HepG2 (cell line): ENCODE data around the gene TRNP1. TPM values are rescaled to one million over a fixed set of nuclear protein-coding genes. Genes with fewer than 3 reads are reported as not detected.

ENCODE experiments used
- ATAC-seq: fragments of 200-7000 bp; cut with Tn5 transposase; 3 replicates; pipeline ENCODE4 v1.9.1; 2020; ENCODE audit warnings: mild to moderate bottlenecking, moderate library complexity
- BruUV-seq: library from RNA; stranded (reverse); fragments of 400-500 nt; replicated peaks from 2 replicates; lab custom pipeline; 2021; lab: Mats Ljungman, UMichigan
- CTCF ChIA-PET: fragments of 300-600 bp; formaldehyde crosslinking; extraction: SDS; loops from one replicate; lab custom pipeline; 2021; ENCODE audit warnings: low total read pairs, inconsistent platforms, low intra/inter-chr PET ratio; lab: Yijun Ruan, JAX
- POLR2A ChIA-PET: fragments of 350-600 bp; sonication (Branson Sonifier 250); formaldehyde crosslinking; loops from one replicate; lab custom pipeline; 2020; ENCODE audit warnings: antibody characterized with exemption, inconsistent platforms; lab: Yijun Ruan, JAX
- DNase-seq: peaks from one replicate; pipeline ENCODE4 v3.0.0-alpha.2; 2015; ENCODE audit warnings: low spot score
- FAIRE-seq: peaks from 3 replicates; lab custom pipeline; 2011; peaks lifted over from hg19 to GRCh38; lab: Jason Lieb, UNC
- H2AFZ ChIP-seq: one replicate; pipeline ENCODE4 v1.6.1; 2011; ENCODE audit warnings: low read length, inconsistent platforms
- H3K27ac ChIP-seq: fragments of 300-600 bp; 3 replicates; pipeline ENCODE4 v1.8.0; 2011; ENCODE audit warnings: mixed run types, mild to moderate bottlenecking, mixed read lengths, low read length, inconsistent platforms; ENCODE audit not compliant: insufficient read depth; ENCODE audit errors: extremely low read length
- H3K27me3 ChIP-seq, 2 experiments: fragments of 200-600 bp in 1 of 2; 2 replicates in 1 of 2; 3 replicates in 1 of 2; pipeline versions ENCODE4 v1.6.0 to v1.8.0; 2011; ENCODE audit warnings: low read length in 2 of 2, mild to moderate bottlenecking in 2 of 2, moderate library complexity in 2 of 2, inconsistent platforms in 1 of 2; ENCODE audit not compliant: insufficient read depth in 2 of 2, control insufficient read depth in 1 of 2
- H3K36me3 ChIP-seq, 2 experiments: fragments of 200-600 bp in 1 of 2; replicated peaks in 1 of 2; 2 replicates in 1 of 2; 3 replicates in 1 of 2; pipeline versions ENCODE4 v1.5.1 to v1.8.0; 2011; ENCODE audit warnings: low read length in 2 of 2, inconsistent platforms in 1 of 2; ENCODE audit not compliant: insufficient read depth in 2 of 2, control insufficient read depth in 1 of 2
- H3K4me1 ChIP-seq: 2 replicates; pipeline ENCODE4 v1.5.1; 2012; ENCODE audit warnings: low read length, inconsistent platforms; ENCODE audit not compliant: insufficient read depth
- H3K4me2 ChIP-seq: 2 replicates; pipeline ENCODE4 v1.6.0; 2011; ENCODE audit warnings: low read depth, low read length, inconsistent platforms
- H3K4me3 ChIP-seq, 3 experiments: fragments of 200-600 bp in 1 of 3; sonication (generic), shearing (Covaris generic) in 1 of 3; replicated peaks in 1 of 3; 2 replicates each; pipeline ENCODE4 v1.5.1; 2011 to 2016; ENCODE audit warnings: low read length in 3 of 3, inconsistent platforms in 2 of 3, low read depth in 2 of 3, mild to moderate bottlenecking in 2 of 3, control low read depth in 1 of 3, mixed read lengths in 1 of 3; ENCODE audit not compliant: insufficient read depth in 1 of 3
- H3K79me2 ChIP-seq: one replicate; pipeline ENCODE4 v1.6.1; 2011; ENCODE audit warnings: low read length, inconsistent platforms; ENCODE audit not compliant: insufficient read depth
- H3K9ac ChIP-seq: 2 replicates; pipeline ENCODE4 v1.6.0; 2011; ENCODE audit warnings: mild to moderate bottlenecking, low read depth, low read length, inconsistent platforms; ENCODE audit not compliant: insufficient read depth
- H3K9me3 ChIP-seq: 2 replicates; pipeline ENCODE4 v1.5.1; 2012; ENCODE audit warnings: mild to moderate bottlenecking, low read length
- H4K20me1 ChIP-seq: 2 replicates; pipeline ENCODE4 v1.6.0; 2011; ENCODE audit warnings: inconsistent platforms, mild to moderate bottlenecking, low read length, moderate library complexity; ENCODE audit not compliant: insufficient read depth
- GATAD1 ChIP-seq: IDR thresholded peaks from 2 replicates; pipeline ENCODE4 v1.6.1; 2016; ENCODE audit warnings: missing genetic modification reagents, missing compliant biosample characterization
- LRRFIP1 ChIP-seq: sonication (generic); formaldehyde crosslinking; conservative IDR thresholded peaks from 2 replicates; pipeline ENCODE4 v1.4.0; 2020; ENCODE audit warnings: missing genetic modification reagents
- NFATC3 ChIP-seq: sonication (generic); formaldehyde crosslinking; IDR thresholded peaks from 2 replicates; pipeline ENCODE4 v1.5.1; 2020; ENCODE audit warnings: mild to moderate bottlenecking, missing genetic modification reagents
- NR2F6 ChIP-seq, 2 experiments: IDR thresholded peaks; 2 replicates each; pipeline ENCODE4 v1.6.1; 2016; ENCODE audit warnings: antibody characterized with exemption in 1 of 2, mild to moderate bottlenecking in 1 of 2
- SIN3A ChIP-seq: IDR thresholded peaks from 2 replicates; pipeline ENCODE4 v1.6.1; 2011; ENCODE audit warnings: low read depth, mild to moderate bottlenecking, control low read depth, low read length, borderline replicate concordance
- SIX1 ChIP-seq: sonication (generic); formaldehyde crosslinking; IDR thresholded peaks from 2 replicates; pipeline ENCODE4 v1.4.0; 2020; ENCODE audit warnings: missing genetic modification reagents, borderline replicate concordance
- SOX13 ChIP-seq, 3 experiments: fragments of 450-650 bp in 1 of 3; sonication (generic) in 1 of 3; formaldehyde crosslinking in 1 of 3; IDR thresholded peaks in 2 of 3; conservative IDR thresholded peaks in 1 of 3; 2 replicates each; pipeline versions ENCODE4 v1.5.0 to v1.6.1; 2016 to 2020; ENCODE audit warnings: antibody characterized with exemption in 1 of 3, mild to moderate bottlenecking in 1 of 3, missing compliant biosample characterization in 1 of 3, missing genetic modification reagents in 1 of 3, moderate library complexity in 1 of 3
- ZSCAN12 ChIP-seq: sonication (generic); formaldehyde crosslinking; IDR thresholded peaks from 2 replicates; pipeline ENCODE4 v1.9.0; 2021; ENCODE audit warnings: mild to moderate bottlenecking, missing genetic modification reagents
- WGBS: methylation state at CpG from one replicate; pipeline ENCODE4 v1.1.6; 2017; ENCODE audit warnings: low lambda C conversion rate; 5-methylcytosine and 5-hydroxymethylcytosine counted together
- in situ Hi-C: cut with HindIII; loops from 2 replicates; pipeline ENCODE4 v1.10.0; 2017; ENCODE audit warnings: low pct_unique_long_range_greater_than_20kb; ENCODE audit not compliant: extremely low pct_ligation_motif_present
- intact Hi-C: fragments of 100-400 bp; cut with micrococcal nuclease; formaldehyde crosslinking; loops from one replicate; pipeline ENCODE4 v1.10.0; 2022; ENCODE audit not compliant: unreplicated experiment
- polyA plus RNA-seq, 8 experiments: library from polyadenylated mRNA; depleted of rRNA in 3 of 8; stranded (reverse) in 7 of 8; unstranded in 1 of 8; fragments of >200 nt; fragmentation: Illumina TruSeq in 4 of 8; extraction: Trizol in 4 of 8; gene quantifications; 2 replicates each; pipeline versions ENCODE4 v1.2.1 to v1.2.3, GENCODE V29; 2011 to 2016; ENCODE audit warnings: low read depth in 4 of 8, missing spikeins in 1 of 8, mixed read lengths in 1 of 8; ENCODE audit not compliant: insufficient read depth in 1 of 8
- total RNA-seq, 5 experiments: library from RNA; depleted of rRNA; stranded (reverse); fragments of >200 nt; fragmentation: Illumina TruSeq; extraction: Trizol; gene quantifications; 2 replicates each; pipeline ENCODE4 v1.2.3, GENCODE V29; 2016; ENCODE audit warnings: low read depth in 1 of 5
- TF ChIP-seq, protein P1 (sequence below): sonication (generic); formaldehyde crosslinking; IDR thresholded peaks from 2 replicates; pipeline ENCODE4 v1.4.0; 2020; ENCODE audit warnings: missing genetic modification reagents
- TF ChIP-seq, protein P2 (sequence below): sonication (generic); formaldehyde crosslinking; IDR thresholded peaks from 2 replicates; pipeline ENCODE4 v1.4.0; 2020; ENCODE audit warnings: mild to moderate bottlenecking, missing genetic modification reagents, borderline replicate concordance
- TF ChIP-seq, protein P3 (sequence below): IDR thresholded peaks from 2 replicates; pipeline ENCODE4 v1.6.1; 2012; ENCODE audit warnings: low read depth, low read length, improper control_type of control experiment

Gene TRNP1
- total and polyA plus RNA-seq, 2 of the 13 experiments (the other 11 are each of a cell fraction or from before 2014, with no cell fraction given): 42.0 to 158 TPM

- BruUV-seq: no TSS peak
- H3K4me2 ChIP-seq: no peak overlapping the region
- no peaks in the 10 kb centered on the region for H4K20me1 ChIP-seq
- H3K4me1 ChIP-seq: peaks cover 41% of the 10 kb centered on the region
- ATAC-seq: no peak
- H3K27me3 ChIP-seq: no peaks in the 10 kb centered on the region; a peak in 1 of 5 replicates
- TF ChIP-seq NR2F6 (IDR thresholded peaks at IDR 0.05): no peak
- no peak for TF ChIP-seq NR2F6 (CRISPR knock-in tag; IDR thresholded peaks at IDR 0.05)
- TF ChIP-seq, protein P1, sequence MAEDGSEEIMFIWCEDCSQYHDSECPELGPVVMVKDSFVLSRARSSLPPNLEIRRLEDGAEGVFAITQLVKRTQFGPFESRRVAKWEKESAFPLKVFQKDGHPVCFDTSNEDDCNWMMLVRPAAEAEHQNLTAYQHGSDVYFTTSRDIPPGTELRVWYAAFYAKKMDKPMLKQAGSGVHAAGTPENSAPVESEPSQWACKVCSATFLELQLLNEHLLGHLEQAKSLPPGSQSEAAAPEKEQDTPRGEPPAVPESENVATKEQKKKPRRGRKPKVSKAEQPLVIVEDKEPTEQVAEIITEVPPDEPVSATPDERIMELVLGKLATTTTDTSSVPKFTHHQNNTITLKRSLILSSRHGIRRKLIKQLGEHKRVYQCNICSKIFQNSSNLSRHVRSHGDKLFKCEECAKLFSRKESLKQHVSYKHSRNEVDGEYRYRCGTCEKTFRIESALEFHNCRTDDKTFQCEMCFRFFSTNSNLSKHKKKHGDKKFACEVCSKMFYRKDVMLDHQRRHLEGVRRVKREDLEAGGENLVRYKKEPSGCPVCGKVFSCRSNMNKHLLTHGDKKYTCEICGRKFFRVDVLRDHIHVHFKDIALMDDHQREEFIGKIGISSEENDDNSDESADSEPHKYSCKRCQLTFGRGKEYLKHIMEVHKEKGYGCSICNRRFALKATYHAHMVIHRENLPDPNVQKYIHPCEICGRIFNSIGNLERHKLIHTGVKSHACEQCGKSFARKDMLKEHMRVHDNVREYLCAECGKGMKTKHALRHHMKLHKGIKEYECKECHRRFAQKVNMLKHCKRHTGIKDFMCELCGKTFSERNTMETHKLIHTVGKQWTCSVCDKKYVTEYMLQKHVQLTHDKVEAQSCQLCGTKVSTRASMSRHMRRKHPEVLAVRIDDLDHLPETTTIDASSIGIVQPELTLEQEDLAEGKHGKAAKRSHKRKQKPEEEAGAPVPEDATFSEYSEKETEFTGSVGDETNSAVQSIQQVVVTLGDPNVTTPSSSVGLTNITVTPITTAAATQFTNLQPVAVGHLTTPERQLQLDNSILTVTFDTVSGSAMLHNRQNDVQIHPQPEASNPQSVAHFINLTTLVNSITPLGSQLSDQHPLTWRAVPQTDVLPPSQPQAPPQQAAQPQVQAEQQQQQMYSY (CRISPR knock-in tag): no peak
- TF ChIP-seq ZSCAN12: no peak
- TF ChIP-seq, protein P2, sequence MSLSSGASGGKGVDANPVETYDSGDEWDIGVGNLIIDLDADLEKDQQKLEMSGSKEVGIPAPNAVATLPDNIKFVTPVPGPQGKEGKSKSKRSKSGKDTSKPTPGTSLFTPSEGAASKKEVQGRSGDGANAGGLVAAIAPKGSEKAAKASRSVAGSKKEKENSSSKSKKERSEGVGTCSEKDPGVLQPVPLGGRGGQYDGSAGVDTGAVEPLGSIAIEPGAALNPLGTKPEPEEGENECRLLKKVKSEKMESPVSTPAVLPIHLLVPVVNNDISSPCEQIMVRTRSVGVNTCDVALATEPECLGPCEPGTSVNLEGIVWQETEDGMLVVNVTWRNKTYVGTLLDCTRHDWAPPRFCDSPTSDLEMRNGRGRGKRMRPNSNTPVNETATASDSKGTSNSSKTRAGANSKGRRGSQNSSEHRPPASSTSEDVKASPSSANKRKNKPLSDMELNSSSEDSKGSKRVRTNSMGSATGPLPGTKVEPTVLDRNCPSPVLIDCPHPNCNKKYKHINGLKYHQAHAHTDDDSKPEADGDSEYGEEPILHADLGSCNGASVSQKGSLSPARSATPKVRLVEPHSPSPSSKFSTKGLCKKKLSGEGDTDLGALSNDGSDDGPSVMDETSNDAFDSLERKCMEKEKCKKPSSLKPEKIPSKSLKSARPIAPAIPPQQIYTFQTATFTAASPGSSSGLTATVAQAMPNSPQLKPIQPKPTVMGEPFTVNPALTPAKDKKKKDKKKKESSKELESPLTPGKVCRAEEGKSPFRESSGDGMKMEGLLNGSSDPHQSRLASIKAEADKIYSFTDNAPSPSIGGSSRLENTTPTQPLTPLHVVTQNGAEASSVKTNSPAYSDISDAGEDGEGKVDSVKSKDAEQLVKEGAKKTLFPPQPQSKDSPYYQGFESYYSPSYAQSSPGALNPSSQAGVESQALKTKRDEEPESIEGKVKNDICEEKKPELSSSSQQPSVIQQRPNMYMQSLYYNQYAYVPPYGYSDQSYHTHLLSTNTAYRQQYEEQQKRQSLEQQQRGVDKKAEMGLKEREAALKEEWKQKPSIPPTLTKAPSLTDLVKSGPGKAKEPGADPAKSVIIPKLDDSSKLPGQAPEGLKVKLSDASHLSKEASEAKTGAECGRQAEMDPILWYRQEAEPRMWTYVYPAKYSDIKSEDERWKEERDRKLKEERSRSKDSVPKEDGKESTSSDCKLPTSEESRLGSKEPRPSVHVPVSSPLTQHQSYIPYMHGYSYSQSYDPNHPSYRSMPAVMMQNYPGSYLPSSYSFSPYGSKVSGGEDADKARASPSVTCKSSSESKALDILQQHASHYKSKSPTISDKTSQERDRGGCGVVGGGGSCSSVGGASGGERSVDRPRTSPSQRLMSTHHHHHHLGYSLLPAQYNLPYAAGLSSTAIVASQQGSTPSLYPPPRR: no peak
- TF ChIP-seq SIN3A: no peak
- TF ChIP-seq LRRFIP1 (CRISPR knock-in tag): no peak
- TF ChIP-seq SIX1 (CRISPR knock-in tag): no peak
- TF ChIP-seq, protein P3, sequence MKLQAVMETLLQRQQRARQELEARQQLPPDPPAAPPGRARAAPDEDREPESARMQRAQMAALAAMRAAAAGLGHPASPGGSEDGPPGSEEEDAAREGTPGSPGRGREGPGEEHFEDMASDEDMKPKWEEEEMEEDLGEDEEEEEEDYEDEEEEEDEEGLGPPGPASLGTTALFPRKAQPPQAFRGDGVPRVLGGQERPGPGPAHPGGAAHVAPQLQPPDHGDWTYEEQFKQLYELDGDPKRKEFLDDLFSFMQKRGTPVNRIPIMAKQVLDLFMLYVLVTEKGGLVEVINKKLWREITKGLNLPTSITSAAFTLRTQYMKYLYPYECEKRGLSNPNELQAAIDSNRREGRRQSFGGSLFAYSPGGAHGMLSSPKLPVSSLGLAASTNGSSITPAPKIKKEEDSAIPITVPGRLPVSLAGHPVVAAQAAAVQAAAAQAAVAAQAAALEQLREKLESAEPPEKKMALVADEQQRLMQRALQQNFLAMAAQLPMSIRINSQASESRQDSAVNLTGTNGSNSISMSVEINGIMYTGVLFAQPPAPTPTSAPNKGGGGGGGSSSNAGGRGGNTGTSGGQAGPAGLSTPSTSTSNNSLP: no peak
- TF ChIP-seq GATAD1 (CRISPR knock-in tag): no peak
- no peak for TF ChIP-seq NFATC3 (CRISPR knock-in tag)
- no peak for TF ChIP-seq SOX13 (IDR thresholded peaks at IDR 0.05)
- no peak for TF ChIP-seq SOX13 (CRISPR knock-in tag; conservative IDR thresholded peaks at IDR 0.05 in 1 of 2, IDR thresholded peaks at IDR 0.05 in 1 of 2)
- H3K9me3 ChIP-seq: no peaks in the 10 kb centered on the region
- no peak overlapping the region for H3K4me3 ChIP-seq
- no peak overlapping the region for H3K27ac ChIP-seq
- no peaks in the 10 kb centered on the region for H3K79me2 ChIP-seq
- H2AFZ ChIP-seq: no peak overlapping the region
- no peak for DNase-seq
- FAIRE-seq: no peak
- H3K36me3 ChIP-seq: no peaks in the 10 kb centered on the region
- CTCF ChIA-PET: no interaction called here
- 87% methylated on average over 3 of the region's 3 CpGs for WGBS
- intact Hi-C loops: no loop called here
- POLR2A ChIA-PET: no interaction called here
- in situ Hi-C loops: no loop called here
- no peak overlapping the region for H3K9ac ChIP-seq
Measured at GRCh38 chr1:26957306-26957705, 36.2 kb upstream of the TRNP1 start.
